ENCODE data around the gene BRMS1.
"Not testable (repeated sequence)": the region's sequence is repeated elsewhere in the genome, so short reads cannot be mapped to it uniquely, and the experiment has no call there.

DNA sequence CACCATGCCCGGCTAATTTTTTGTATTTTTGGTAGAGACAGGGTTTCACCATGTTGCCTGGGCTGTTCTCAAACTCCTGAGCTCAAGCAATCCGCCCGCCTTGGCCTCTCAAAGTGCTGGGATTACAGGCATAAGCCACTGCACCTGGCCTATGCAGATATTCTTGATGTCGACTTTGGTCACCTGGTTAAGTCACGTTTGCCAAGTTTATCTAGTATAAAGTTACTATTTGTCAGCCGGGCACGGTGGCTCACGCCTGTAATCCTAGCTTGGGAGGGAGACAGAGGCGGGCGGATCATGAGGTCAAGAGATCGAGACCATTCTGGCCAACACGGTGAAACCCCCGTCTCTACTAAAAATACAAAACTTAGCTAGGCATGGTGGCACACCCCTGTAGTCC lies 39.4 kb upstream of the BRMS1 start:
- not testable (repeated sequence) for TF ChIP-seq POLR2A, POLR2AphosphoS5, EP300 (IDR thresholded peaks at IDR 0.05)
- TF ChIP-seq, protein P1, sequence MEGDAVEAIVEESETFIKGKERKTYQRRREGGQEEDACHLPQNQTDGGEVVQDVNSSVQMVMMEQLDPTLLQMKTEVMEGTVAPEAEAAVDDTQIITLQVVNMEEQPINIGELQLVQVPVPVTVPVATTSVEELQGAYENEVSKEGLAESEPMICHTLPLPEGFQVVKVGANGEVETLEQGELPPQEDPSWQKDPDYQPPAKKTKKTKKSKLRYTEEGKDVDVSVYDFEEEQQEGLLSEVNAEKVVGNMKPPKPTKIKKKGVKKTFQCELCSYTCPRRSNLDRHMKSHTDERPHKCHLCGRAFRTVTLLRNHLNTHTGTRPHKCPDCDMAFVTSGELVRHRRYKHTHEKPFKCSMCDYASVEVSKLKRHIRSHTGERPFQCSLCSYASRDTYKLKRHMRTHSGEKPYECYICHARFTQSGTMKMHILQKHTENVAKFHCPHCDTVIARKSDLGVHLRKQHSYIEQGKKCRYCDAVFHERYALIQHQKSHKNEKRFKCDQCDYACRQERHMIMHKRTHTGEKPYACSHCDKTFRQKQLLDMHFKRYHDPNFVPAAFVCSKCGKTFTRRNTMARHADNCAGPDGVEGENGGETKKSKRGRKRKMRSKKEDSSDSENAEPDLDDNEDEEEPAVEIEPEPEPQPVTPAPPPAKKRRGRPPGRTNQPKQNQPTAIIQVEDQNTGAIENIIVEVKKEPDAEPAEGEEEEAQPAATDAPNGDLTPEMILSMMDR (IDR thresholded peaks at IDR 0.05): not testable (repeated sequence)
